HG02571 (cell line): ENCODE data around the gene CSN1S1.

Experiments used
- ATAC-seq: cut with Tn5 transposase; IDR thresholded peaks from one replicate; pipeline ENCODE4 v1.9.1; 2021; ENCODE audit warnings: mild to moderate bottlenecking, moderate library complexity; ENCODE audit not compliant: unreplicated experiment

Gene CSN1S1

DNA sequence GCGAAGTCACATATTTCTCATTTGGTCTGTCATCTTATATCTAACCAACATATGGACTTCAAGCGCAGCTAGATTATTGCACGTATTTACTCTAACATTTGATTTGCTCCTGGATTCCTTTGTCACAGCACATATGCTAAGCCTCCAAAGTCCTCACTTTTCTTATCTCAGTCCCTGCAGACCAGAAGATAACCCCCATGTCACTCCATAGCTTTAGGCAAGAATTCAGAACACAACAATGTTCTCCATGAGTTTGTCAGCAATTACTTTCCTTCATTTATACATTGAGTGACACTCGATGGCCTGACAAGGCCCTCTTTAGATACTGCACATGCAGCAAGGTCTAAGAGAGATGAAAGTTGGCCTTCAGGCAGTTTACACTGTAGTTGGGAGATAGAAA lies 60.1 kb downstream of the CSN1S1 start:
- ATAC-seq = no peak

DNA sequence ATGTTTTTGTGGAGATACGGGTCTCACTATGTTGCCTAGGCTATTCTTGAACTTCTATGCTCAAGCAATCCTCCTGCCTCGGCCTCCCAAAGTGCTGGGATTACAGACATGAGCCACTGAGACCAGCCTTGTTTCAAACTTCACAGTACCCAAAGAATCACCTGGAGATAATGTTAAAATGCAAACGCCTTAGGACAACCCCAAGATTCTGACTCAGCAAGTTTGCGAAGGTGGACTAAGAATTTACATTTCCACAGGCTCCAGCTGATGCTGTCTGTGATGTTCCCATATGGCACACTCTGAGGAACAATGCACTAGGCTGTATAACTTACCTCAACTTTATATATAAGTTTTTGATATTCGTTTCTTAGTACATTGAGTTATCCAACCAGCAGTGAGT lies 63.9 kb downstream of the CSN1S1 start:
- ATAC-seq = no peak

GRCh38 chr4:69995526-69996016 lies 64.7 kb downstream of the CSN1S1 start, which contains the start of gene STATH:
Gene STATH, plus strand, starts transcription at chr4:69995966. Its CDS starts 2,472 bp downstream, at chr4:69998438.
- ATAC-seq = no peak
